Thyroid gland (tissue), 4 donors: ENCODE measurements around the gene HSPA12A. TPM values are rescaled to one million over a fixed set of nuclear protein-coding genes. Genes with fewer than 3 reads are reported as not detected.

Source experiments
- DNase-seq, 2 donors: peaks; one replicate each; pipeline ENCODE4 v3.0.0-alpha.2; 2019
- H3K27ac ChIP-seq, 3 donors: fragments of 200-600 bp; sonication (generic); 1 replicate in 2 of 3; 2 replicates in 1 of 3; pipeline ENCODE4 v1.5.1; 2016 to 2019; ENCODE audit warnings: mild to moderate bottlenecking in 1 of 3, moderate library complexity in 1 of 3
- H3K27me3 ChIP-seq: fragments of 200-600 bp; sonication (generic); one replicate; pipeline ENCODE4 v1.5.1; 2019
- H3K36me3 ChIP-seq, 2 donors: fragments of 200-600 bp; sonication (generic); one replicate each; pipeline ENCODE4 v1.5.1; 2016 to 2019
- H3K4me1 ChIP-seq, 2 donors: fragments of 200-600 bp; sonication (generic); one replicate each; pipeline ENCODE4 v1.5.1; 2017 to 2019
- H3K4me3 ChIP-seq, 3 donors: fragments of 200-600 bp; sonication (generic); replicated peaks in 1 of 3; 1 replicate in 2 of 3; 2 replicates in 1 of 3; pipeline ENCODE4 v1.5.1; 2016; ENCODE audit warnings: mild to moderate bottlenecking in 1 of 3
- H3K9me3 ChIP-seq: fragments of 200-600 bp; sonication (generic); one replicate; pipeline ENCODE4 v1.5.1; 2017
- CTCF ChIP-seq, 6 experiments: fragments of 200-600 bp in 3 of 6; fragments of 450-650 bp in 3 of 6; sonication (generic) in 3 of 6; IDR thresholded peaks; one replicate each; pipeline ENCODE4 v1.5.1; 2016 to 2019; ENCODE audit warnings: antibody characterized with exemption in 6 of 6, mild to moderate bottlenecking in 2 of 6, inconsistent platforms in 1 of 6, moderate library complexity in 1 of 6
- POLR2A ChIP-seq, 2 donors: fragments of 450-650 bp; IDR thresholded peaks; one replicate each; pipeline ENCODE4 v1.6.1; 2017; ENCODE audit warnings: antibody characterized with exemption in 2 of 2, mild to moderate bottlenecking in 2 of 2, moderate library complexity in 1 of 2
- WGBS, 2 donors: methylation state at CpG; one replicate each; pipeline ENCODE4 v1.1.5; 2017; 5-methylcytosine and 5-hydroxymethylcytosine counted together
- intact Hi-C: fragments of 100-400 bp; cut with DNase I; formaldehyde crosslinking; loops from one replicate; pipeline ENCODE4 v1.15.1; 2023
- total RNA-seq, 4 donors: library from RNA; depleted of rRNA; stranded (reverse); fragments of >200 nt; gene quantifications; one replicate each; pipeline ENCODE4 v1.2.3, GENCODE V29; 2016

HSPA12A gene
- total RNA-seq, 4 donors from 2014 or later = 22.6 to 37.3 (median 34.6) TPM

GRCh38 chr10:116634126-116634975 is 108.0 kb downstream of the HSPA12A start:
- intact Hi-C loops = no loop called here
- Histone ChIP-seq H3K9me3 (no peaks in the 10 kb centered on the region), H3K27ac (no peak overlapping the region), H3K4me3 (no peak overlapping the region), H3K27me3 (no peaks in the 10 kb centered on the region), H3K4me1 (no peaks in the 10 kb centered on the region), H3K36me3 (no peaks in the 10 kb centered on the region)
- WGBS, 2 donors = 80% methylated on average over 11 of the region's 11 CpGs
- no peak for DNase-seq
- no peak for TF ChIP-seq CTCF (IDR thresholded peaks at IDR 0.05)
- no peak for TF ChIP-seq POLR2A (IDR thresholded peaks at IDR 0.05)

GRCh38 chr10:116633216-116633600 is 109.2 kb downstream of the HSPA12A start:
- WGBS, 2 donors = 88 to 97% methylated on average over 8 of the region's 8 CpGs
- no peaks in the 10 kb centered on the region for H3K27me3 ChIP-seq
- no peak overlapping the region for H3K4me3 ChIP-seq
- H3K27ac ChIP-seq = no peak overlapping the region
- no peaks in the 10 kb centered on the region for H3K9me3 ChIP-seq
- DNase-seq = no peak
- TF ChIP-seq CTCF (IDR thresholded peaks at IDR 0.05) (no peak), POLR2A (IDR thresholded peaks at IDR 0.05) (no peak)
- intact Hi-C loops = no loop called here
- H3K4me1 ChIP-seq = no peaks in the 10 kb centered on the region
- no peaks in the 10 kb centered on the region for H3K36me3 ChIP-seq

GRCh38 chr10:116632596-116633215 is 109.7 kb downstream of the HSPA12A start:
- H3K9me3 ChIP-seq = no peaks in the 10 kb centered on the region
- DNase-seq = no peak
- H3K4me1 ChIP-seq = peaks cover 0 to under 1% of the 10 kb centered on the region in 2 donors
- H3K27me3 ChIP-seq = no peaks in the 10 kb centered on the region
- intact Hi-C loops = no loop called here
- no peak overlapping the region for H3K4me3 ChIP-seq
- 82 to 83% methylated on average over 17 of the region's 17 CpGs for WGBS, 2 donors
- no peak for TF ChIP-seq CTCF (IDR thresholded peaks at IDR 0.05)
- no peak for TF ChIP-seq POLR2A (IDR thresholded peaks at IDR 0.05)
- no peaks in the 10 kb centered on the region for H3K36me3 ChIP-seq
- no peak overlapping the region for H3K27ac ChIP-seq

- Histone ChIP-seq H3K4me3 (no peak overlapping the region), H3K27ac (no peak overlapping the region), H3K27me3 (no peaks in the 10 kb centered on the region), H3K36me3 (no peaks in the 10 kb centered on the region), H3K4me1 (peaks cover 0 to 4% of the 10 kb centered on the region in 2 donors), H3K9me3 (no peaks in the 10 kb centered on the region)
- intact Hi-C loops = no loop called here
- no peak for DNase-seq
- WGBS, 2 donors = 83 to 86% methylated on average over 6 of the region's 6 CpGs
- TF ChIP-seq POLR2A (IDR thresholded peaks at IDR 0.05) (no peak), CTCF (IDR thresholded peaks at IDR 0.05) (no peak)
These were observed 110.5 kb downstream of the HSPA12A start for GRCh38 chr10:116631871-116632295.

- Histone ChIP-seq H3K9me3 (no peaks in the 10 kb centered on the region), H3K27ac (no peak overlapping the region), H3K27me3 (no peaks in the 10 kb centered on the region), H3K36me3 (no peaks in the 10 kb centered on the region), H3K4me3 (no peak overlapping the region), H3K4me1 (peaks cover 0 to 4% of the 10 kb centered on the region in 2 donors)
- TF ChIP-seq CTCF (IDR thresholded peaks at IDR 0.05) = no peak
- TF ChIP-seq POLR2A (IDR thresholded peaks at IDR 0.05) = no peak
- 87 to 94% methylated on average over 2 of the region's 2 CpGs for WGBS, 2 donors
- no peak for DNase-seq
- intact Hi-C loops = no loop called here
These were observed 112.3 kb downstream of the HSPA12A start for GRCh38 chr10:116630020-116630419.
